HCT116 (cell line): ENCODE data around the gene SHCBP1L. TPM values are rescaled to one million over a fixed set of nuclear protein-coding genes. Genes with fewer than 3 reads are reported as not detected.

ENCODE experiments used
- ATAC-seq: fragments of 200-7000 bp; cut with Tn5 transposase; 2 replicates; pipeline ENCODE4 v1.9.1; 2020; ENCODE audit warnings: mild to moderate bottlenecking, moderate library complexity
- BruUV-seq: library from RNA; stranded (reverse); fragments of 400-500 nt; replicated peaks from 2 replicates; lab custom pipeline; 2021; lab: Mats Ljungman, UMichigan
- CTCF ChIA-PET: fragments of 300-600 bp; sonication (Branson Sonifier 250); formaldehyde crosslinking; loops from one replicate; lab custom pipeline; 2021; ENCODE audit warnings: antibody characterized with exemption; lab: Charles Lee
- POLR2A ChIA-PET: fragments of 300-600, 350-600 bp; sonication (Branson Sonifier 250); formaldehyde crosslinking; loops from one replicate; lab custom pipeline; 2021; ENCODE audit warnings: antibody characterized with exemption; lab: Charles Lee
- RAD21 ChIA-PET, 2 experiments: fragments of 300-600 bp; sonication (Branson Sonifier 250); formaldehyde crosslinking; loops; one replicate each; lab custom pipeline; 2023; ENCODE audit warnings: low total read pairs in 2 of 2; ENCODE audit not compliant: uncharacterized antibody in 2 of 2, unreplicated experiment in 2 of 2, low non-redundant PET in 1 of 2; lab: Charles Lee
- DNase-seq: peaks from one replicate; pipeline ENCODE4 v3.0.0-alpha.2; 2010; ENCODE audit warnings: low read depth, low spot score
- H2AFZ ChIP-seq: fragments of 200-600 bp; shearing (Covaris generic), sonication (generic); 2 replicates; pipeline ENCODE4 v1.6.1; 2017; ENCODE audit warnings: low read depth, mixed run types, mixed read lengths, antibody characterized with exemption, low read length; ENCODE audit not compliant: poor library complexity, severe bottlenecking
- H3K27ac ChIP-seq: 2 replicates; pipeline ENCODE4 v1.5.1; 2012; ENCODE audit warnings: low read depth, low read length
- H3K27me3 ChIP-seq: fragments of 200-600 bp; sonication (generic); 2 replicates; pipeline ENCODE4 v1.6.1; 2016; ENCODE audit warnings: mixed run types, low read length, mixed read lengths; ENCODE audit not compliant: insufficient read depth
- H3K36me3 ChIP-seq, 2 experiments: fragments of 200-500 bp in 1 of 2; fragments of 200-600 bp in 1 of 2; sonication (Bioruptor generic) in 1 of 2; sonication (generic) in 1 of 2; 2 replicates each; pipeline versions ENCODE4 v1.5.1 to v1.6.1; 2014 to 2016; ENCODE audit warnings: low read length in 2 of 2, inconsistent platforms in 1 of 2, mixed read lengths in 1 of 2, mixed run types in 1 of 2; ENCODE audit not compliant: insufficient read depth in 2 of 2, control insufficient read depth in 1 of 2
- H3K4me1 ChIP-seq, 2 experiments: fragments of 200-600 bp in 1 of 2; sonication (generic) in 1 of 2; 2 replicates each; pipeline versions ENCODE4 v1.5.1 to v1.6.1; 2012 to 2017; ENCODE audit warnings: low read length in 2 of 2, inconsistent platforms in 1 of 2, mild to moderate bottlenecking in 1 of 2, mixed read lengths in 1 of 2, mixed run types in 1 of 2, moderate library complexity in 1 of 2; ENCODE audit not compliant: insufficient read depth in 2 of 2, control insufficient read depth in 1 of 2
- H3K4me2 ChIP-seq: fragments of 200-600 bp; sonication (generic); 2 replicates; pipeline ENCODE4 v1.6.1; 2017; ENCODE audit warnings: mixed run types, low read length, mixed read lengths
- H3K4me3 ChIP-seq, 2 experiments: fragments of 200-600 bp in 1 of 2; sonication (generic) in 1 of 2; replicated peaks in 1 of 2; 2 replicates each; pipeline ENCODE4 v1.5.1; 2011 to 2016; ENCODE audit warnings: low read length in 2 of 2, control low read depth in 1 of 2, low read depth in 1 of 2, mild to moderate bottlenecking in 1 of 2, mixed read lengths in 1 of 2, mixed run types in 1 of 2
- H3K79me2 ChIP-seq: fragments of 200-600 bp; sonication (generic); 2 replicates; pipeline ENCODE4 v1.6.1; 2017; ENCODE audit warnings: mild to moderate bottlenecking, mixed run types, low read length, moderate library complexity, mixed read lengths; ENCODE audit not compliant: insufficient read depth
- H3K9ac ChIP-seq: fragments of 200-600 bp; sonication (generic); 2 replicates; pipeline ENCODE4 v1.6.1; 2016; ENCODE audit warnings: low read length, mixed read lengths
- H3K9me2 ChIP-seq: fragments of 200-600 bp; sonication (generic), shearing (Covaris generic); 2 replicates; pipeline ENCODE4 v1.6.1; 2017; ENCODE audit warnings: mixed run types, mild to moderate bottlenecking, moderate library complexity; ENCODE audit not compliant: insufficient read depth
- H3K9me3 ChIP-seq, 2 experiments: fragments of 200-500 bp in 1 of 2; fragments of 200-600 bp in 1 of 2; sonication (Bioruptor generic) in 1 of 2; sonication (generic) in 1 of 2; 2 replicates each; pipeline ENCODE4 v1.6.1; 2014 to 2017; ENCODE audit warnings: low read length in 2 of 2, mixed read lengths in 2 of 2, inconsistent platforms in 1 of 2, low read depth in 1 of 2, mild to moderate bottlenecking in 1 of 2, mixed run types in 1 of 2, moderate library complexity in 1 of 2; ENCODE audit not compliant: control insufficient read depth in 1 of 2, insufficient read depth in 1 of 2
- H4K20me1 ChIP-seq: fragments of 200-600 bp; sonication (generic), shearing (Covaris generic); 2 replicates; pipeline ENCODE4 v1.6.1; 2017; ENCODE audit warnings: mixed run types, mild to moderate bottlenecking, moderate library complexity; ENCODE audit not compliant: insufficient read depth
- ATF3 ChIP-seq: IDR thresholded peaks from 2 replicates; pipeline ENCODE4 v1.6.1; 2012
- EGR1 ChIP-seq: IDR thresholded peaks from 2 replicates; pipeline ENCODE4 v1.6.1; 2012; ENCODE audit warnings: low read depth
- ELF1 ChIP-seq: IDR thresholded peaks from 2 replicates; pipeline ENCODE4 v1.6.1; 2012; ENCODE audit warnings: low read depth, borderline replicate concordance
- POLR2A ChIP-seq: IDR thresholded peaks from 2 replicates; pipeline ENCODE4 v1.7.0; 2011; ENCODE audit warnings: borderline replicate concordance; ENCODE audit not compliant: insufficient read depth, insufficient read length; ENCODE audit errors: extremely low read depth
- RAD21 ChIP-seq: IDR thresholded peaks from 2 replicates; pipeline ENCODE4 v1.6.1; 2012; ENCODE audit warnings: low read depth, mild to moderate bottlenecking
- REST ChIP-seq: IDR thresholded peaks from 2 replicates; pipeline ENCODE4 v1.6.1; 2012; ENCODE audit warnings: low read depth
- intact Hi-C: fragments of 100-400 bp; cut with micrococcal nuclease; formaldehyde crosslinking; loops from 2 replicates; pipeline ENCODE4 v1.10.0; 2022
- total RNA-seq: library from RNA; stranded (reverse); gene quantifications from one replicate; pipeline ENCODE4 v1.2.1, GENCODE V29; 2021; ENCODE audit not compliant: unreplicated experiment

SHCBP1L gene
- total RNA-seq, 1 experiment from 2014 or later: not detected

- ATAC-seq (no peak), DNase-seq (no peak)
- H3K4me1 ChIP-seq: peaks cover 0 to 9% of the 10 kb centered on the region in 2 experiments; a peak in 1 of 4 replicates
- H4K20me1 ChIP-seq: no peaks in the 10 kb centered on the region
- POLR2A ChIA-PET: no interaction called here
- no peaks in the 10 kb centered on the region for H3K9me2 ChIP-seq
- no peak overlapping the region for H2AFZ ChIP-seq
- no peak overlapping the region for H3K4me2 ChIP-seq
- RAD21 ChIA-PET: no interaction called here
- TF ChIP-seq EGR1: no peak
- TF ChIP-seq RAD21: no peak
- TF ChIP-seq POLR2A: no peak
- no peak for TF ChIP-seq ATF3
- TF ChIP-seq REST: no peak
- TF ChIP-seq ELF1: no peak
- CTCF ChIA-PET: no interaction called here
- no peaks in the 10 kb centered on the region for H3K9me3 ChIP-seq
- H3K27ac ChIP-seq: no peak overlapping the region
- intact Hi-C loops: no loop called here
- no peak overlapping the region for H3K4me3 ChIP-seq
- no peaks in the 10 kb centered on the region for H3K27me3 ChIP-seq
- H3K79me2 ChIP-seq: no peaks in the 10 kb centered on the region
- H3K36me3 ChIP-seq: no peaks in the 10 kb centered on the region
- no TSS peak for BruUV-seq
- H3K9ac ChIP-seq: no peak overlapping the region
Measured at GRCh38 chr1:182984138-182984537, 31.2 kb upstream of the SHCBP1L start.
